HG03039 (cell line): ENCODE measurements around the gene KATNB1.
"Not testable (repeated sequence)": the region's sequence is repeated elsewhere in the genome, so short reads cannot be mapped to it uniquely, and the experiment has no call there.

Experiments used
- ATAC-seq: cut with Tn5 transposase; IDR thresholded peaks from one replicate; pipeline ENCODE4 v1.9.1; 2021; ENCODE audit warnings: mild to moderate bottlenecking, moderate library complexity; ENCODE audit not compliant: unreplicated experiment

KATNB1 gene

GRCh38 chr16:57700781-57701551 is 34.6 kb upstream of the KATNB1 start:
- ATAC-seq = no peak

GRCh38 chr16:57701759-57702371 is 33.7 kb upstream of the KATNB1 start:
- no peak for ATAC-seq

GRCh38 chr16:57703416-57704010 is 32.1 kb upstream of the KATNB1 start:
- no peak for ATAC-seq

- ATAC-seq = no peak
Observed at GRCh38 chr16:57704011-57704904, 31.3 kb upstream of the KATNB1 start.

GRCh38 chr16:57704905-57705852 is 30.4 kb upstream of the KATNB1 start:
- ATAC-seq = no peak

- no peak for ATAC-seq
Observed at GRCh38 chr16:57706717-57707116, 28.9 kb upstream of the KATNB1 start.

GRCh38 chr16:57707331-57707730 is 28.2 kb upstream of the KATNB1 start:
- ATAC-seq = no peak

GRCh38 chr16:57708168-57708567 is 27.4 kb upstream of the KATNB1 start:
- no peak for ATAC-seq

GRCh38 chr16:57709663-57710062 is 25.9 kb upstream of the KATNB1 start:
- ATAC-seq = no peak

- no peak for ATAC-seq
Observed at GRCh38 chr16:57711346-57711745, 24.2 kb upstream of the KATNB1 start.

- ATAC-seq = no peak
Observed at GRCh38 chr16:57711993-57712392, 23.6 kb upstream of the KATNB1 start.

- ATAC-seq = not testable (repeated sequence)
Observed at GRCh38 chr16:57712569-57712968, 23.0 kb upstream of the KATNB1 start.

GRCh38 chr16:57713596-57713995 is 22.0 kb upstream of the KATNB1 start:
- ATAC-seq = no peak

GRCh38 chr16:57714047-57714446 is 21.5 kb upstream of the KATNB1 start:
- ATAC-seq = no peak

GRCh38 chr16:57720142-57720575 is 15.4 kb upstream of the KATNB1 start:
- ATAC-seq = no peak

- no peak for ATAC-seq
Observed at GRCh38 chr16:57721356-57722209, 14.0 kb upstream of the KATNB1 start.

GRCh38 chr16:57722210-57722499 is 13.4 kb upstream of the KATNB1 start:
- ATAC-seq = no peak

GRCh38 chr16:57722651-57723050 is 12.9 kb upstream of the KATNB1 start:
- no peak for ATAC-seq

GRCh38 chr16:57723170-57723569 is 12.4 kb upstream of the KATNB1 start:
- no peak for ATAC-seq
